Measurements from ENCODE around the gene FZR1. TPM values are rescaled to one million over a fixed set of nuclear protein-coding genes. Genes with fewer than 3 reads are reported as not detected.

Gene FZR1
- total and polyA plus RNA-seq, 2 of the 4 experiments (the other 2 are of a cell fraction) = 21.5 to 47.8 TPM

GRCh38 chr19:3576696-3577443, 70.8 kb downstream of the FZR1 start (continued):
- TF ChIP-seq MAZ (IDR thresholded peaks at IDR 0.05; ENCODE audit: borderline replicate concordance, low read depth, low read length) = no peak

- no peak overlapping the region for H4K8ac ChIP-seq (ENCODE audit: low read depth in 2 of 2, low read length in 2 of 2)
- no peak overlapping the region for H3K18ac ChIP-seq (ENCODE audit: low read depth, low read length)
- H3K9me3 ChIP-seq (ENCODE audit: control insufficient read depth, insufficient read depth, low read length) = no peaks in the 10 kb centered on the region
- H2AK9ac ChIP-seq (replicated peaks; ENCODE audit: low read depth, low read length, poor library complexity) = no peak overlapping the region
- dilution Hi-C loops (cut with HindIII; ENCODE audit: low sequenced_read_pairs, unreplicated experiment) = no loop called here
- TF ChIP-seq MXI1 (IDR thresholded peaks at IDR 0.05; ENCODE audit: borderline replicate concordance, low read depth, low read length) = no peak
- no peak for TF ChIP-seq NFE2L2 (IDR thresholded peaks at IDR 0.05; ENCODE audit: low read depth, low read length)
- no peak overlapping the region for H2AFZ ChIP-seq (replicated peaks; ENCODE audit: low read length, poor library complexity)
- H4K91ac ChIP-seq (ENCODE audit: insufficient read depth, low read depth, low read length) = no peak overlapping the region
- in situ Hi-C loops (cut with MboI; ENCODE audit: low sequenced_read_pairs) = no loop called here
- H3K4ac ChIP-seq (ENCODE audit: low read depth, low read length) = no peak overlapping the region
- no peak overlapping the region for H3K4me2 ChIP-seq (ENCODE audit: low read depth, low read length)
- H3K4me1 ChIP-seq (ENCODE audit: control insufficient read depth, insufficient read depth, low read length) = peaks cover 5% of the 10 kb centered on the region
- no TSS peak for BruUV-seq (replicated peaks)
- DNase-seq (no peak), ATAC-seq (ENCODE audit: low read depth) (no peak)
- H2BK15ac ChIP-seq (ENCODE audit: low read depth, low read length) = no peak overlapping the region
- CTCF ChIA-PET = no interaction called here
- peaks cover 15% of the 10 kb centered on the region; the same call in 1 of the 2 replicates for H4K20me1 ChIP-seq (ENCODE audit: insufficient read depth, low read length)
- H2BK20ac ChIP-seq (ENCODE audit: low read depth, low read length) = no peak overlapping the region
- no peak overlapping the region for H3K4me3 ChIP-seq (ENCODE audit: insufficient read depth, low read depth, low read length)
- no peak overlapping the region for H4K5ac ChIP-seq (ENCODE audit: low read depth, low read length)
- no peak overlapping the region for H3K27ac ChIP-seq (ENCODE audit: insufficient read depth, low read length)
- H3K79me1 ChIP-seq (ENCODE audit: low read depth in 1 of 2, low read length in 2 of 2) = peaks cover 3 to 14% of the 10 kb centered on the region in 2 experiments; a peak in 3 of 4 replicates
- H3K14ac ChIP-seq (replicated peaks; ENCODE audit: low read depth, low read length) = no peak overlapping the region
- H3K23ac ChIP-seq (ENCODE audit: low read depth, low read length) = no peak overlapping the region
- 86% methylated on average over 35 of the region's 60 CpGs; no CpG with 5 or more reads in 1 of the 2 experiments for WGBS, 2 experiments (ENCODE audit: extremely low coverage in 2 of 2, insufficient read length in 1 of 2)
- intact Hi-C loops (cut with micrococcal nuclease) = no loop called here
- H2AK5ac ChIP-seq (ENCODE audit: low read depth, low read length) = no peak overlapping the region
- POLR2A ChIA-PET (ENCODE audit: unreplicated experiment) = no interaction called here
- H2BK120ac ChIP-seq (ENCODE audit: low read depth, low read length) = no peak overlapping the region
- H3K56ac ChIP-seq (ENCODE audit: extremely low read depth, insufficient read depth, low read length) = no peak overlapping the region
- peaks cover 9% of the 10 kb centered on the region; the same call in 1 of the 2 replicates for H3K9me1 ChIP-seq (ENCODE audit: insufficient read depth, low read length)
- no peaks in the 10 kb centered on the region for H3K27me3 ChIP-seq (ENCODE audit: control insufficient read depth, insufficient read depth, low read length)
- peaks cover 15% of the 10 kb centered on the region; the same call in 1 of the 2 replicates for H3K36me3 ChIP-seq (ENCODE audit: control insufficient read depth, insufficient read depth, low read length)
- no peak overlapping the region for H2BK5ac ChIP-seq (ENCODE audit: low read depth, low read length, poor library complexity, severe bottlenecking)
- H3K9ac ChIP-seq (ENCODE audit: low read depth, low read length) = no peak overlapping the region
Measured at GRCh38 chr19:3577723-3578344, 71.7 kb downstream of the FZR1 start.

Data from IMR-90 (cell line).